HCT116 (cell line): ENCODE data around the gene RPRD1B. TPM values are rescaled to one million over a fixed set of nuclear protein-coding genes. Genes with fewer than 3 reads are reported as not detected.

Source experiments
- ATAC-seq: fragments of 200-7000 bp; cut with Tn5 transposase; 2 replicates; pipeline ENCODE4 v1.9.1; 2020; ENCODE audit warnings: mild to moderate bottlenecking, moderate library complexity
- BruUV-seq: library from RNA; stranded (reverse); fragments of 400-500 nt; replicated peaks from 2 replicates; lab custom pipeline; 2021; lab: Mats Ljungman, UMichigan
- CTCF ChIA-PET: fragments of 300-600 bp; sonication (Branson Sonifier 250); formaldehyde crosslinking; loops from one replicate; lab custom pipeline; 2021; ENCODE audit warnings: antibody characterized with exemption; lab: Charles Lee
- POLR2A ChIA-PET: fragments of 300-600, 350-600 bp; sonication (Branson Sonifier 250); formaldehyde crosslinking; loops from one replicate; lab custom pipeline; 2021; ENCODE audit warnings: antibody characterized with exemption; lab: Charles Lee
- RAD21 ChIA-PET, 2 experiments: fragments of 300-600 bp; sonication (Branson Sonifier 250); formaldehyde crosslinking; loops; one replicate each; lab custom pipeline; 2023; ENCODE audit warnings: low total read pairs in 2 of 2; ENCODE audit not compliant: uncharacterized antibody in 2 of 2, unreplicated experiment in 2 of 2, low non-redundant PET in 1 of 2; lab: Charles Lee
- DNase-seq: peaks from one replicate; pipeline ENCODE4 v3.0.0-alpha.2; 2010; ENCODE audit warnings: low read depth, low spot score
- H2AFZ ChIP-seq: fragments of 200-600 bp; shearing (Covaris generic), sonication (generic); 2 replicates; pipeline ENCODE4 v1.6.1; 2017; ENCODE audit warnings: low read depth, mixed run types, mixed read lengths, antibody characterized with exemption, low read length; ENCODE audit not compliant: poor library complexity, severe bottlenecking
- H3K27ac ChIP-seq: 2 replicates; pipeline ENCODE4 v1.5.1; 2012; ENCODE audit warnings: low read depth, low read length
- H3K27me3 ChIP-seq: fragments of 200-600 bp; sonication (generic); 2 replicates; pipeline ENCODE4 v1.6.1; 2016; ENCODE audit warnings: mixed run types, low read length, mixed read lengths; ENCODE audit not compliant: insufficient read depth
- H3K36me3 ChIP-seq, 2 experiments: fragments of 200-500 bp in 1 of 2; fragments of 200-600 bp in 1 of 2; sonication (Bioruptor generic) in 1 of 2; sonication (generic) in 1 of 2; 2 replicates each; pipeline versions ENCODE4 v1.5.1 to v1.6.1; 2014 to 2016; ENCODE audit warnings: low read length in 2 of 2, inconsistent platforms in 1 of 2, mixed read lengths in 1 of 2, mixed run types in 1 of 2; ENCODE audit not compliant: insufficient read depth in 2 of 2, control insufficient read depth in 1 of 2
- H3K4me1 ChIP-seq, 2 experiments: fragments of 200-600 bp in 1 of 2; sonication (generic) in 1 of 2; 2 replicates each; pipeline versions ENCODE4 v1.5.1 to v1.6.1; 2012 to 2017; ENCODE audit warnings: low read length in 2 of 2, inconsistent platforms in 1 of 2, mild to moderate bottlenecking in 1 of 2, mixed read lengths in 1 of 2, mixed run types in 1 of 2, moderate library complexity in 1 of 2; ENCODE audit not compliant: insufficient read depth in 2 of 2, control insufficient read depth in 1 of 2
- H3K4me2 ChIP-seq: fragments of 200-600 bp; sonication (generic); 2 replicates; pipeline ENCODE4 v1.6.1; 2017; ENCODE audit warnings: mixed run types, low read length, mixed read lengths
- H3K4me3 ChIP-seq, 2 experiments: fragments of 200-600 bp in 1 of 2; sonication (generic) in 1 of 2; replicated peaks in 1 of 2; 2 replicates each; pipeline ENCODE4 v1.5.1; 2011 to 2016; ENCODE audit warnings: low read length in 2 of 2, control low read depth in 1 of 2, low read depth in 1 of 2, mild to moderate bottlenecking in 1 of 2, mixed read lengths in 1 of 2, mixed run types in 1 of 2
- H3K79me2 ChIP-seq: fragments of 200-600 bp; sonication (generic); 2 replicates; pipeline ENCODE4 v1.6.1; 2017; ENCODE audit warnings: mild to moderate bottlenecking, mixed run types, low read length, moderate library complexity, mixed read lengths; ENCODE audit not compliant: insufficient read depth
- H3K9ac ChIP-seq: fragments of 200-600 bp; sonication (generic); 2 replicates; pipeline ENCODE4 v1.6.1; 2016; ENCODE audit warnings: low read length, mixed read lengths
- H3K9me2 ChIP-seq: fragments of 200-600 bp; sonication (generic), shearing (Covaris generic); 2 replicates; pipeline ENCODE4 v1.6.1; 2017; ENCODE audit warnings: mixed run types, mild to moderate bottlenecking, moderate library complexity; ENCODE audit not compliant: insufficient read depth
- H3K9me3 ChIP-seq, 2 experiments: fragments of 200-500 bp in 1 of 2; fragments of 200-600 bp in 1 of 2; sonication (Bioruptor generic) in 1 of 2; sonication (generic) in 1 of 2; 2 replicates each; pipeline ENCODE4 v1.6.1; 2014 to 2017; ENCODE audit warnings: low read length in 2 of 2, mixed read lengths in 2 of 2, inconsistent platforms in 1 of 2, low read depth in 1 of 2, mild to moderate bottlenecking in 1 of 2, mixed run types in 1 of 2, moderate library complexity in 1 of 2; ENCODE audit not compliant: control insufficient read depth in 1 of 2, insufficient read depth in 1 of 2
- H4K20me1 ChIP-seq: fragments of 200-600 bp; sonication (generic), shearing (Covaris generic); 2 replicates; pipeline ENCODE4 v1.6.1; 2017; ENCODE audit warnings: mixed run types, mild to moderate bottlenecking, moderate library complexity; ENCODE audit not compliant: insufficient read depth
- CBX3 ChIP-seq: IDR thresholded peaks from 2 replicates; pipeline ENCODE4 v1.6.1; 2012; ENCODE audit warnings: low read depth
- EGR1 ChIP-seq: IDR thresholded peaks from 2 replicates; pipeline ENCODE4 v1.6.1; 2012; ENCODE audit warnings: low read depth
- ELF1 ChIP-seq: IDR thresholded peaks from 2 replicates; pipeline ENCODE4 v1.6.1; 2012; ENCODE audit warnings: low read depth, borderline replicate concordance
- EZH2 ChIP-seq: fragments of 200-600 bp; sonication (generic); IDR thresholded peaks from 2 replicates; pipeline ENCODE4 v1.6.1; 2017; ENCODE audit warnings: antibody characterized with exemption, mixed run types
- EZH2phosphoT487 ChIP-seq: fragments of 200-600 bp; IDR thresholded peaks from 2 replicates; pipeline ENCODE4 v1.6.1; 2018; ENCODE audit warnings: antibody characterized with exemption, borderline replicate concordance
- FOSL1 ChIP-seq: IDR thresholded peaks from 2 replicates; pipeline ENCODE4 v1.6.1; 2012; ENCODE audit warnings: low read depth
- JUND ChIP-seq: IDR thresholded peaks from 2 replicates; pipeline ENCODE4 v1.6.1; 2012
- POLR2A ChIP-seq: IDR thresholded peaks from 2 replicates; pipeline ENCODE4 v1.7.0; 2011; ENCODE audit warnings: borderline replicate concordance; ENCODE audit not compliant: insufficient read depth, insufficient read length; ENCODE audit errors: extremely low read depth
- POLR2AphosphoS5 ChIP-seq: IDR thresholded peaks from 2 replicates; pipeline ENCODE4 v1.6.1; 2011; ENCODE audit warnings: mild to moderate bottlenecking, low read depth, low read length, moderate library complexity
- RAD21 ChIP-seq: IDR thresholded peaks from 2 replicates; pipeline ENCODE4 v1.6.1; 2012; ENCODE audit warnings: low read depth, mild to moderate bottlenecking
- SP1 ChIP-seq: IDR thresholded peaks from 2 replicates; pipeline ENCODE4 v1.6.1; 2012; ENCODE audit warnings: low read depth
- TCF7L2 ChIP-seq: IDR thresholded peaks from 2 replicates; pipeline ENCODE4 v1.7.0; 2011; ENCODE audit warnings: borderline replicate concordance, inconsistent platforms; ENCODE audit not compliant: insufficient read depth, insufficient read length; ENCODE audit errors: extremely low read depth
- YY1 ChIP-seq: IDR thresholded peaks from 2 replicates; pipeline ENCODE4 v1.6.1; 2011; ENCODE audit warnings: low read length, low read depth, moderate library complexity, mild to moderate bottlenecking; ENCODE audit not compliant: insufficient replicate concordance; ENCODE audit errors: extremely low read depth
- ZNF274 ChIP-seq: fragments of 200-500 bp; sonication (Bioruptor generic); IDR thresholded peaks from 2 replicates; pipeline ENCODE4 v1.6.1; 2014; ENCODE audit warnings: mild to moderate bottlenecking, low read depth, low read length, inconsistent platforms
- intact Hi-C: fragments of 100-400 bp; cut with micrococcal nuclease; formaldehyde crosslinking; loops from 2 replicates; pipeline ENCODE4 v1.10.0; 2022
- total RNA-seq: library from RNA; stranded (reverse); gene quantifications from one replicate; pipeline ENCODE4 v1.2.1, GENCODE V29; 2021; ENCODE audit not compliant: unreplicated experiment
- TF ChIP-seq, protein P1 (sequence below): IDR thresholded peaks from 2 replicates; pipeline ENCODE4 v1.6.1; 2012; ENCODE audit warnings: low read depth
- TF ChIP-seq, protein P2 (sequence below): IDR thresholded peaks from 2 replicates; pipeline ENCODE4 v1.6.1; 2012
- TF ChIP-seq, protein P3 (sequence below): IDR thresholded peaks from 2 replicates; pipeline ENCODE4 v1.6.1; 2012

Gene RPRD1B
- total RNA-seq, 1 experiment from 2014 or later, result 30.7 TPM

DNA sequence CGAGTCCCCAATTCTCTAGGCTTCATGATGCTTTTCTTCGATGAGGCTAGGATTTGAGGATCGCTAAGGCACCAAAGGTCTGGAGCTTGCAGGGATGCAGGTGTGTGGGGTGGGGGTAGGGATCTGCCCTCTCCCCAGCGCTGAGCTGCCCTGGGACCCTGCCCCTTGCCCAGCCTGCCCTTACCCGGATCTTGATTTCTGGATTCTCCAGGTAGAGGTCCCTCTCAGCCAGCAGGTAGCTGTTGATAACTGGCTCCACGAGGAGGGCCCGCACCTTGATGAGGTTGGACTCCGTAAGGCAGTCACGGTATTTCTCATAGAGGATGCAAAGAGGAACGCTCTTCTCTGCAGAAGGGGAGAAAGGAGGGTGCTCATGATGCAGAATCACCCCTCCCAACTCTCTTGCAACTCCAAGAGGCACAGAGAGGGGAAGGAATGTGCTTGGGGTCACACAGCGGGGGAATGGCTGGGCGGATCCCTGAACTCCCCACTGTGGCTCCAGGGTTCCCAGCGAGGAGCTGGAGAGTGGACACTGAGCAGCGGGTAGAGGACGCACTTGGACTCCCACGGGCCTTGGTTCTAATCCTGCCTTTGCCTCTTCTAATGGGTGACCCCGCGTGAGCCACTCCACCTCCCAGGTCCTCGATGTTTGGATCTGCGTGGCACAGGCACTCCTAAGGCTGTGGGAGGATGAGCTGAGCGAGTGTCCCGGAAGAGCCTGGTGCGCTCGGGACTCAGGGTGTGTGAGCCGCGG is 98.8 kb downstream of the RPRD1B start:
- Histone ChIP-seq H3K9ac (no peak overlapping the region), H3K4me3 (no peak overlapping the region), H3K79me2 (no peaks in the 10 kb centered on the region), H3K36me3 (no peaks in the 10 kb centered on the region), H2AFZ (no peak overlapping the region), H3K9me2 (no peaks in the 10 kb centered on the region), H4K20me1 (no peaks in the 10 kb centered on the region), H3K4me1 (peaks cover 19 to 22% of the 10 kb centered on the region in 2 experiments), H3K4me2 (no peak overlapping the region), H3K27me3 (no peaks in the 10 kb centered on the region), H3K9me3 (no peaks in the 10 kb centered on the region), H3K27ac (no peak overlapping the region)
- no TSS peak for BruUV-seq
- no peak for ATAC-seq
- TF ChIP-seq, protein P1, sequence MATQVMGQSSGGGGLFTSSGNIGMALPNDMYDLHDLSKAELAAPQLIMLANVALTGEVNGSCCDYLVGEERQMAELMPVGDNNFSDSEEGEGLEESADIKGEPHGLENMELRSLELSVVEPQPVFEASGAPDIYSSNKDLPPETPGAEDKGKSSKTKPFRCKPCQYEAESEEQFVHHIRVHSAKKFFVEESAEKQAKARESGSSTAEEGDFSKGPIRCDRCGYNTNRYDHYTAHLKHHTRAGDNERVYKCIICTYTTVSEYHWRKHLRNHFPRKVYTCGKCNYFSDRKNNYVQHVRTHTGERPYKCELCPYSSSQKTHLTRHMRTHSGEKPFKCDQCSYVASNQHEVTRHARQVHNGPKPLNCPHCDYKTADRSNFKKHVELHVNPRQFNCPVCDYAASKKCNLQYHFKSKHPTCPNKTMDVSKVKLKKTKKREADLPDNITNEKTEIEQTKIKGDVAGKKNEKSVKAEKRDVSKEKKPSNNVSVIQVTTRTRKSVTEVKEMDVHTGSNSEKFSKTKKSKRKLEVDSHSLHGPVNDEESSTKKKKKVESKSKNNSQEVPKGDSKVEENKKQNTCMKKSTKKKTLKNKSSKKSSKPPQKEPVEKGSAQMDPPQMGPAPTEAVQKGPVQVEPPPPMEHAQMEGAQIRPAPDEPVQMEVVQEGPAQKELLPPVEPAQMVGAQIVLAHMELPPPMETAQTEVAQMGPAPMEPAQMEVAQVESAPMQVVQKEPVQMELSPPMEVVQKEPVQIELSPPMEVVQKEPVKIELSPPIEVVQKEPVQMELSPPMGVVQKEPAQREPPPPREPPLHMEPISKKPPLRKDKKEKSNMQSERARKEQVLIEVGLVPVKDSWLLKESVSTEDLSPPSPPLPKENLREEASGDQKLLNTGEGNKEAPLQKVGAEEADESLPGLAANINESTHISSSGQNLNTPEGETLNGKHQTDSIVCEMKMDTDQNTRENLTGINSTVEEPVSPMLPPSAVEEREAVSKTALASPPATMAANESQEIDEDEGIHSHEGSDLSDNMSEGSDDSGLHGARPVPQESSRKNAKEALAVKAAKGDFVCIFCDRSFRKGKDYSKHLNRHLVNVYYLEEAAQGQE, result no peak
- TF ChIP-seq ELF1, result no peak
- TF ChIP-seq CBX3, result no peak
- TF ChIP-seq FOSL1, result no peak
- no peak for TF ChIP-seq EZH2
- no peak for TF ChIP-seq EZH2phosphoT487
- TF ChIP-seq RAD21, result no peak
- no peak for TF ChIP-seq YY1
- TF ChIP-seq TCF7L2, result no peak
- no peak for TF ChIP-seq EGR1
- no peak for TF ChIP-seq ZNF274
- TF ChIP-seq POLR2AphosphoS5, result no peak
- TF ChIP-seq, protein P2, sequence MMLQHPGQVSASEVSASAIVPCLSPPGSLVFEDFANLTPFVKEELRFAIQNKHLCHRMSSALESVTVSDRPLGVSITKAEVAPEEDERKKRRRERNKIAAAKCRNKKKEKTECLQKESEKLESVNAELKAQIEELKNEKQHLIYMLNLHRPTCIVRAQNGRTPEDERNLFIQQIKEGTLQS, result no peak
- no peak for TF ChIP-seq JUND
- no peak for TF ChIP-seq SP1
- no peak for TF ChIP-seq POLR2A
- TF ChIP-seq, protein P3, sequence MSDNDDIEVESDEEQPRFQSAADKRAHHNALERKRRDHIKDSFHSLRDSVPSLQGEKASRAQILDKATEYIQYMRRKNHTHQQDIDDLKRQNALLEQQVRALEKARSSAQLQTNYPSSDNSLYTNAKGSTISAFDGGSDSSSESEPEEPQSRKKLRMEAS, result no peak
- POLR2A ChIA-PET, result no interaction called here
- RAD21 ChIA-PET, result interaction anchor here in 1 of 2 experiments (0.5 kb wide), 1 partner anchor 140 kb away, joined by 3 read pairs; no protein-coding TSS in a partner anchor
- intact Hi-C loops, result no loop called here
- CTCF ChIA-PET, result no interaction called here
- no peak for DNase-seq
